ENCODE data around the gene DAZAP1.

DAZAP1 gene

DNA sequence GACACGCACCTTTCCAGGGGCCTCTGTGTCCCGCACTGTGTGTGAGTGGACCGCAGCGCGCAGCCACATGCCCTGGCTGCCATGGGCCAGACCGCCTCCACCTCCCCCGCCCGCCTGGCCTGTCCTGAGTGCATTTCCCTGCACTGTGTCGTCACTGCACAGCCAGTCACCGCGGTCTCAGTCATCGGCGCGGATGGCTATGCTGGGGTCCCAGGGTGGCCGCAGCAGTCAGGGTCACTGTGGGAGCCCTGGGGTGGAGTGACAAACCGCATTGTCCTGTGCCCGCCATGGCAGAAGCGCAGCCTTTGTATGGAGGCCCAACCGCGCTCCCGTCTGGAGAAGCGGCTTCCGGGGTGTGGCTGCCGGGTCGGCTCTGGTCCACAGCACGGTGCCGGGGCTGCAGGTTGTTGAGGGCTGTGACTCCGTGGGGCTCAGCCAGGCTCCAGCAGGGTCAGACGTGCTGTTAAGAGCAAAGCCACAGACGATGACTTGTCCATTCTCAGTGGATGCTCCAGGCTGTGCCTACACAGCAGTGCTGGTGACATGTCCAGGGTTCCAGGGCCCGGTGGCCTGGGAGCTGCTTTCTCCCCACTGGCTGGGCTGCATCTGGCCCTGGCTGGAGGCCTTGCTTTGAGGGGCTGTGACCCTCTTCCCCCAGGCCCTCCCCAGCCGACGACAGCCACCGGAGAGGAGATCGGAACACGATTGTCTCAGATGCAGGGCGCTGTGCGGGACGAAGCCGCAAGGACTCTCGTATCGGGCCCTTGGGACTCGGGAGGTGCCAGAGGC, 30.0 kb upstream of the DAZAP1 start:
- no peak for DNase-seq

DNA sequence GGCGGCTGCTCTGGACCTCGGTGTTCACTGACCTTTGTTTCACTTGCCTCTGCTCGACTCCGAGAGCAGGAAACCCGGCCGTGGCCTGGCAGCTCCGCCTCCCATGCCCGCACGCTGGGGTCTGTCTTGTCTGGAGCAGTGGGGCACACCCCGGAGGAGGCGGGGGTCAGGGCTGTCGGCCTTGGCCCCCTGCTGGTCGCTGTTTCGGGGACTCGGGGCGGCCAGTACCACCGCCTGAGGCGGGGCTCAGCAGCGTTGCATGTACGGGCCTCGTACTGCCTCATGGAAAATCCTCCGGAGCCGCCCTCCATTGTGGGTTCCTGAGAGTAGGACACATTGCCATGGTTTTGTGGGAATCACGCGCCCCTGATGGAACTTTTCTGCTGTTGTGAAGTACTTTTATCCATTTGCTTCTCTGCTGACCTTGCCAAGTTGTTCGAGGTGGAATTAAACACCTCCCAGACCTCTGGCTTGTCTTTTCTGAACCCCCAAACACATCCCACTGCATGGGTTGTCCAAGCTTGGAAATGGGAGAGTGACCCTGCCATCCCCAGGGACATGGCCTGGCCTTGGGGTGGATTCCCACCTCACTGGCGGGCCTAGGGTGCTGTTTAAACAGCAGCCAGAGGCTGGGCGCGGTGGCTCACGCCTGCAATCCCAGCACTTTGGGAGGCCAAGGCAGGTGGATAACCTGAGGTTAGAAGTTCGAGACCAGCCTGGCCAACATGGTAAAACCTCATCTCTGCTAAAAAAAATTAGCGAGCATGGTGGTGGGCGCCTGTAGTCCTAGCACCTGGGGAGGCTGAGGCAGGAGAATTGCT, 29.2 kb upstream of the DAZAP1 start:
- DNase-seq, result no peak

DNA sequence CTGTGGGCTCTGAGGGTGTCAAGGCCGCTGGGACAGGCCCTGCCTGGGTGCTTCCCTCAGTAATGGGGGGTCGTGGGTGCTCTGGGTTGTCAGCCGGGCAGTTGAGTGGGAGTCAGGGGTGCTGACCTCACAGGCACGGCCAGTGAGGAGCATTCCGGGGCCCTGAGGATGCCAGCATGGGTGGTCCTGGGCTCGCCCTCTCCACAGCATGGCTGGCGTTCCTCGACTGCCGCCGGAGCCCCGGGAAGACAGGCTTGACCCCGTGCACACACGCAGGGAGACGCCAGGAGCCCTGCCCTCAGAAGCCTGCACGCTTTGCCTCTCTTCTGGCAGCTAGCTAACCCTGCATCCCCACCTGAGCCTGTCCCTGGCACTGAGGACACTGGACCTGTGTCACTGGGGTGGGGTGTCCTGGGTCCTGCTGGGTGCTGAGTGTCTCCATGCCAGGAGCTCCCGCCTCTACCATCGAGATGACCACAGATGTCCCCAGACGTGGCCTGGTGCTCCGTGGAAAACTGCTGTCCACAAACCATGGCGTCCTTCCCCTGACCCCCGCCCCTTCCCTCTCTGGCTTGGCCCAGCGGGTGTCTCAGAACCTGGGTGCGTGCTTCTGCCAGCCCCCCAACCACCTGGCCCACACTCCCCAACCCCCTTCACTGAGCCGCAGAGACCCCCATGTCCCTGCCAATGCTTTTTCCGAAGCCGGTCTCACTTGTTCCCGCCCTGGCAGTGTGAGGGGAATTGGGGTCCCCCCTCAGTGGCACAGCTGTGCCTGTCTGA, 28.1 kb upstream of the DAZAP1 start:
- no peak for DNase-seq

DNA sequence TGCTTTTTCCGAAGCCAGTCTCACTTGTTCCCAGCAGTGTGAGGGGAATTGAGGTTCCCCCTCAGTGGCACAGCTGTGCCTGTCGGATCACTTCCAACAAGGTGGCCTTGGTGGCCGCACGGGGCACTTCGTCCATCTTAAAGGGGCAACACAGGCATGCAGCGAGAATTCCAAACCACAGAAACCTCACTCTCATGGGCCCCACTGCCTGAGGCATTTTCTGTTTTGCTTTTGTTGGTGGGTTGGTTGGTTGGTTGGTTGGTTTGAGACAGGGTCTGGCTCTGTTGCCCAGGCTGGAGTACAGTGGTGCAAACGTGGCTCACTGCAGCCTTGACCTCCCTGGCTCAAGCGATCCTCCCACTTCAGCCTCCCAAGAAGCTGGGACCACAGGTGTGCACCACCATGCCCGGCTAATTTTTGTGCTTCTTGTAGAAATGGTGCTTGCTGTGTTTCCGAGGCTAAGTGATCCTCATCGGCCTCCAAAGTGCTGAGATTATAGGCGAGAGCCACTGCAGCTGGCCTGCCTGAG, 27.4 kb upstream of the DAZAP1 start:
- no peak for DNase-seq

DNA sequence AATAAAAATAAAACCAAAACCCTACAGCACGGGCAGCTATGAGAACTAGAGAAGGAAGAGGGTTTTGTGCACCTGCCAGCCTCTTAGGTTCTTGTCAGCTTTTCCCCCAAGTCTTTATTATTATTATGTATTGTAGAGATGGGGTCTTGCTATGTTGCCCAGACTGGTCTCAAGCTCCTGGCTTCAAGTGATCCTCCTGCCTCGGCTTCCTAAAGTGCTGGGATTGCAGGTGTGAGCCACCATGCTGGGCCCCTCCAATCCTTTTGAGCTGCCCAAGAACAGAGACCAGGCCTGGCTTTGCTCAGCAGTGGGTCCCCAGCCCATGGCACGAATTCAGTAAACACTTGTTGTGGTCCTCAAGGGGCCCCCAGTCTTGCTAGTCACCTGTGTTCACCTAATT, 25.1 kb upstream of the DAZAP1 start:
- no peak for DNase-seq

DNA sequence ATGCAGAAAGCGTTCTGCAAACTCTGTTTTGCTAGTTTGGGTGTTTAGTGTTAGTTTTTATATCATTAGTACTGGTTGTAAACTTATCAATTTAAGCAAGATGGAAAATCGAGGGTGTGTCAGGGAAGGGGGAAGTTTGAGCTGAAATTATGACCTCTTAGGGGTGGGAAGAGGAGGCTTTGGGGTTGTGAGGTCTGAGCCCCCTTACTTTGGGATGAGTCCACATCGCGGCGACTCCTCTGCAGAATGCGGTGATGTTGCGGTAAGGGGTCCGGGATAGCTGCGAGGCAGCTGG, 24.4 kb upstream of the DAZAP1 start:
- no peak for DNase-seq

DNA sequence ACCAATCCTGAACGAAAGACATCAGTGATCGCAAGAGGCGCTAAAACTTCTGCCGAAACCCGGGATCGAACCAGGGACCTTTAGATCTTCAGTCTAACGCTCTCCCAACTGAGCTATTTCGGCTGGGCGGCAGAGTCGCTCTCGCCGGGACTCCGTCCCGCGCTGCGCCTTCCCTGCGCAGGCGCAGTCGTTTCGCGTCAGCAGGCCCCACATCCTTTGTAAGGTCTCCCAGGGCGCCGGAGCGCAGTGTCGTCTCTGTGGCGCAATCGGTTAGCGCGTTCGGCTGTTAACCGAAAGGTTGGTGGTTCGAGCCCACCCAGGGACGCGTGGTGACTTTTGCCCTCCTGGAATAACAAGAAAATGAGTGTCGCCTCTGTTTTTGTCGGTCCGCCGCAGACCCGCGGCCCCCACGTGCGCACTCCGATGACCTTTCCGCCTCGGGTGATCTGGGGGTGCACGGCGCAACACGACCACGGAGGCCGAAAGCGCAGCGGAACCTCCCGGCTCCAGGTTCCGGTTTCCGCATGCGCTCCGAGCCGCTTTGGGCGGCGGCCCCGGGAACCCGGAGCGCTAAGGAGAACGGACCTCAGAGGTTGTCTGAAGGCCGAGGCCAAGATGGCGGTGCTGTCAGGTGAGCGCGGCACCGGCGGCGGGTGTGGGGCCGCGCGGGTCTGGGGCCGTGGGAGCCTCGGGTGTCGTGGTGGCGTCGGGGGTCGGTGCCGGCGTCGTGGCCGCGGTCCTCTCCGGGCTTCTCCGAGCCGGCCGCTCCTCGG, 23.9 kb upstream of the DAZAP1 start, which contains the start of gene NDUFS7:
TSS of gene NDUFS7 (plus strand) at position 596 of the 773 bp plus-strand sequence. CDS start at position 616, 20 bp downstream.
- peak; percentile 88 for DNase-seq

DNA sequence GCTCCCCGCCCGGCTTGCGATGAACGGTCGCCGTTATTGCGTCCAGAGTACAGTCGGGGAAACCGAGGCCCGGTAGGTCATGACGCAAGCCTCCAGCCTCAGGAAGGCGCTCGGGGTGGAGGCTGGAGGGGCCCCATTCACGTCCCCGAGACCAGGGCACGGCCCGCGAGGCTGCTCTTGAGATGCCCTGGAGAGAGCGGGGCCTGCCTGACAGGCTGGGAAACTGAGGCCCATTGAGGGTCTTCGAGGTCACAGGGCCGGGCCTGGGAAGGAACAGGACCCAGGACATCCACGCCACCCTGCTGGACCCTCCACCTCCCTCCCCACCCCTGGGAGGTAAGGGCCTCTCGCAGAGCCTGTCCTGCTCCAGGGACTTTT, 23.3 kb upstream of the DAZAP1 start:
- DNase-seq, result no peak

DNA sequence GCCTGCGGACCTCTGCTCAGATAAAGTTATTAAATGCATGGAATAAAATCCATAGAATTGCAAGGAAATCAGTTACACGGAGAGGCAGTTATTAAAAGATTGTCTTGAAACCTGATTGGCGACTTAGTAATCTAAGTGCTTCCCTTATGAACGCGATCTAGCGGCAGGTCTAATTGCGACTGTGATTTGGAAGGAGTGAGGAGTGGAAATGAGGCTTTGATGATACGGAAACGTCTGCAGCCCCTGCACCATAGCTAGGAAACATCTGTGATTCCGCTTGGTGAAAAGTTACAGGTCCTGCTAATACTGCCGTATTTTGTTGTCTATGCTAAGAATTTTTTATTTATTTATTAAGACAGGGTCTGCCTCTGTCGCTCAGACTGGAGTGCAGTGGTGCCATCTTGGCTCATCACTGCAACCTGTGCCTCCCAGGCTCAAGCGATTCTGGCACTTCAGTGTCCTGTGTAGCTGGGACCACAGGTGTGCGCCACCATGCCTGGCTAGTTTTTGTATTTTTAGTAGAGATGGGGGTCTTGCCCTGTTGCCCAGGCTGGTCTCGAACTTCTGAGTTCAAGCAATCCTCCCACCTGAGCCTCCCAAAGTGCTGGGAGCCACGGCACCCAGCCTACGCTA, 22.8 kb upstream of the DAZAP1 start:
- DNase-seq, result no peak

DNA sequence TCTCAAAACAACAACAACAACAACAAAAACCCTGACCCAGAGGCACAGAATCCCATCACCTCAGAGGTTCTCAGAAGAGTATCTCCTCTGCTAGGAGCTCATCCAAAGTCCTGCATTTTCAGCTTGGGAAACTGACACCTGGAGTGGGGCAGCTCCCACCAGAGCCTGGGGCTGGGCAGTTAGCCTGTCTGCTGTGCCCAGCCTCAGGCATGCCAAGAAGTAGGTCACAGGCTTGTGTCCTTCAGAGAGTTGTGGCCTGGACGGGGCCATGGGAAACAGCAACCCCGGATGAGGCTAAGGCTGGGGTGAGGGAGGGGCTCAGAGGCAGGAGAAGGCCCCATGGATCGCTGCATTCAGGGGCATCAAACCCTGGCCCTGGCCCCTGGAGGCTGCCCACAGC, 21.6 kb upstream of the DAZAP1 start:
- no peak for DNase-seq

DNA sequence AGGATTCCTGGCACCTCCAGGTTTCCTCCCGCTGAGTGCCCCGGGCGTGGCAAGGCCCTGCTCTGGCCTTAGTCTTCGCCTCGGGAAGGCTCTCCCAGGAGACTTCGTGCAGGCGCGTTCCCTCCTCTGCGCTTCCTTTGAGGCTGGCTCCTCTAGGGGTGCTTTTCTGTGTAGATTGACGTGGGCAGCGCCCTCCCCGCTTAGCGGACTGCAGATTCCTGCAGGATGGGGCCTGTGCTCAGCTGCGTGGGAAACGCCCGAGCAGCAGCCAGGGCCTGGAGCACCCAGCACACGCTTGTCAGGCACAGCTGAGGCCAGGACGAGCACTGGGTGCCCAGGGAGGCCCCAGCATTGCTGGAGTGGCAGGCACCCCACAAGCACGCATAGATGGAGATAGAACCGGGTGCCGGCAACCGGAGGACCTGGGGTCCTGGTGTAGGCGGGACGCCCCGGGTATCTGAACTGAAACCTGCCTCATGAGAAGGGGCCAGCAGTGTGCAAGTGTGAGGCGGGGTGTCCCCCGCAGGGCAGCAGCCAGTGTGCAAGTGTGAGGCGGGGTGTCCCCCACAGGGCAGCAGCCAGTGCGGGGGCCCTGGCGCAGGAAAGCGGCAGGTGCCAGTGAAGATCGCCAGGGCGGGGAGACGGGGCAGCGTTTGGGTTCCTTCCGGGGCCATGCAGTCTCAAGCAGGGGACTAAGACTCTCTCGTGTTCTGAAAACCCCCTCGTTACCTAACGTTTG, 20.3 kb upstream of the DAZAP1 start:
- no peak for DNase-seq

DNA sequence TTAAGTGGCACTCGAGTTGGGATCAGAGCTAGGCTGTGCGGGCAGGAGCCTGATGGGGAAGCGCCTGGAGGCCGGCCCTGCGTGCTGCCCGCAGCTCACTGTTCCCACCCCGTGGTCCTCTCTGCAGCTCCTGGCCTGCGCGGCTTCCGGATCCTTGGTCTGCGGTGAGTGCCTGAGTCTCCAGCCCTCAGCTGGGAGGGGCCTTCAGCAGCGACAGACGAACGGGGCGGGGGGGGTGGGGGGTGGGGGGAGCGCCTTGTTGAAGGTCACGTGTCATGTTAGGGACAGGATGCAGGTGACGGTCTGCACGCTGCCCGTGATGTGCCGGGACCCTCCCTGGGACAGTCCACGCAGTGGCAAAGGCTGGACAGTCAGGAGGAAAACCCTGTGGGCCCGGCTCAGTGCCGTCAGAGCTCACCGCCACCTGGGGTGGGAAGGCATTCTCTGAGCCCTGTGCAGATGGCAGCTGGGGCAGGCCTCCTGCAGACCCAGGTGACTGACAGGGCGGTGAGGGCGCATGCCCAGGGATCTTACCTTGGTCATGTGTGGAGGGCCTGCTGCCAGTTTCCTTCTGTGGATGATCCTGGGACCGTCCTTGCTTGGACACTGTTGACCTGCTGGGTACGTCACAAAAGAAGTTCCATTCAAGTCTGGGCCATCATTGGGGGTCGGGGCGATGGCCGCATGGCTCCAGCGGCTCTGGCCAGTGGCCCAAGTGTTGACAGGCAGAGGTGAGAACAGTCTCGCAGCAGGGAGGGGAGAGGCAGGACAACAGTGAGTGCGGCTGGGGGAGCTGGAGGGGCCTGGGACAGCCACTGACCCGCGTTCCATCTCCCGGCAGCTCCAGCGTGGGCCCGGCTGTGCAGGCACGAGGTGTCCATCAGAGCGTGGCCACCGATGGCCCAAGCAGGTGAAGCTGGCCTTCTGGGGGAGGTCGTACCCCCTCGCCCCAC, 19.4 kb upstream of the DAZAP1 start:
- DNase-seq, result no peak

DNA sequence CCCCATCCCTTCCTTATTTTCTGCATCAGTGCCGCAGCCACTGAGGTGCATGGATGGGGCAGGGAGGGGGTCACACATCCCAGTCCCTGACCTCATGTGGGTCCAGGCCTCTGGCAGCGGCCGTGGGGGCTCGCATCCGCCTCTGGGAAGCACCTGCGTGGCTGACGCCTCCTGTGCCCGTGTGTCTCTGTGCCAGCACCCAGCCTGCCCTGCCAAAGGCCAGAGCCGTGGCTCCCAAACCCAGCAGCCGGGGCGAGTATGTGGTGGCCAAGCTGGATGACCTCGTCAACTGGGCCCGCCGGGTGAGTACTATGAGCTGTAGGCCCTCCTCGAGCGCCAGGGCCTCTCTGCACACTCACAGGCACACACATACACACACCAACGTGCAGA, 18.8 kb upstream of the DAZAP1 start:
- DNase-seq, result no peak

DNA sequence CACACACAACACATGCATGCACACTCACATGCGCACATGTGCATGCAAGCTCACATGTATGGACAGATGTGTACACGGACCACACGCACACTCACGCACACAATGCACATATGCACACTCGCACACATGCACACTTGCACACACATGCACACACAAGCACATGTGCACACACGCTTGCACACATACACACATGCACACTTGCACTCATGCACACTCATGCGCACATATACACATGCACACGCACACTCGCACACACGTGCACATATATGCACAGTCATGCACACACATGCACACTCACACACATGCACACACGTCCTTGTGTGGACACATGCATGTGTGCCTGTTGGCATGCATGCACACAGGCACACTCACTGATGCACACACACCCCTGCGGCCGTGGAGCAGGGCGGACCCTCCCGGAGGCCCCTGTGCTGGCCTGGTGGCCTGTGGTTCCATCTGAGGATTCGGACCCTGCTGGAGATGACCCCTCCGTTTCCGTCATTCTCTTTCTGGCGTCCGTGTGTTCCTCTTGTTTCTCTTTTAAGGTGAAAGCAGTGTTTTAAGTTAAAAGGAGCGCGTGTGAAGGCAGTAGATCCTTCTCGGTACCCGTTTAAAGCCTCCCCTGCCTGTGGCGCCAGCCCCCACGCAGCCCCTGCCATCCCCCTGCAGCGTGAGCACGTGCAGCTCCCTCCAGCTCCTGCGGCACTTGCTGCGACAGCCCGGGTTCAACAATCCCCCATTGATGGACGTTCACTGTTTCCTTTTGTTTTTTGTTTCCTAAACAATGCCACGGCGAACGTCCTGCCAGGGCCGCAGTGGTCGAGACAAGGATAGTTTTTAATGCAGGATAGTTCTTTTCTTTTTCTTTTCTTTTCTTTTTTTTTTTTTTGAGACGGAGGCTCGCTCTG, 18.1 kb upstream of the DAZAP1 start:
- DNase-seq, result no peak

DNA sequence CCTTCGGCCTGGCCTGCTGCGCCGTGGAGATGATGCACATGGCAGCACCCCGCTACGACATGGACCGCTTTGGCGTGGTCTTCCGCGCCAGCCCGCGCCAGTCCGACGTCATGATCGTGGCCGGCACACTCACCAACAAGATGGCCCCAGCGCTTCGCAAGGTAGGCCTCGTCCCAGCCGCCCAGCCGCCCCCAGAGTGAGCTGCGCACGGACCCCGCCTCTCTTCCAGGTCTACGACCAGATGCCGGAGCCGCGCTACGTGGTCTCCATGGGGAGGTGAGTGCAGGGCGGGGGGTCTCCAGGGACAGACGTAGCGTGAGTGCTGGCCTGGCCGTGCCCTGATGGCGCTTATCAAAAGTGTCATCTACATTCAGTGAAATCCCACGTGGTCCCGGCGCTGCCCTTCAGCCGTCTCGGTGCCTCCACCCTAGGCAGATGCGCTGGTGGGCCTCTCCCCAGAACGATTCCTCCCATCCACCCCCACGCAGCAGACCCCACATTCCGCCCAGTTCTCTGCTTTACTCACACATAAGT, 16.4 kb upstream of the DAZAP1 start:
- DNase-seq, result no peak

DNA sequence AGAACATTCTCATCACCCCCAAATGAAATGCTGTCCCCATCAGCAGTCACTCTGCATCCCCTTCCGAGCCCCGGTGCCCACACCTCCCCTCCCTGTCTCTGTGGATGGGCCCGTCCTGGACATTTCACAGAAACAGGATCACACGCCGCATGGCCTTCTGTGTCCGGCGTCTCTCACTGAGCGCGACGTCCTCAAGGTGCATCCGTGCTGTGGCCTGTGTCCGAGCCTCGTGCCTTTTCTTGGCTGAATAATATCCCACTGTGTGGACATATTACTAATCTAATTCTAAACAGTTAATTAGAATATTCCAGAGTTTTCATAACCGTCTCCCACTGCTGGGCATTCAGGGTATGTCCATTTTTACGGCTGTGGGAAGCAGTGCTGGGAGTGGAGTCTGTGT, 15.0 kb upstream of the DAZAP1 start:
- no peak for DNase-seq

DNA sequence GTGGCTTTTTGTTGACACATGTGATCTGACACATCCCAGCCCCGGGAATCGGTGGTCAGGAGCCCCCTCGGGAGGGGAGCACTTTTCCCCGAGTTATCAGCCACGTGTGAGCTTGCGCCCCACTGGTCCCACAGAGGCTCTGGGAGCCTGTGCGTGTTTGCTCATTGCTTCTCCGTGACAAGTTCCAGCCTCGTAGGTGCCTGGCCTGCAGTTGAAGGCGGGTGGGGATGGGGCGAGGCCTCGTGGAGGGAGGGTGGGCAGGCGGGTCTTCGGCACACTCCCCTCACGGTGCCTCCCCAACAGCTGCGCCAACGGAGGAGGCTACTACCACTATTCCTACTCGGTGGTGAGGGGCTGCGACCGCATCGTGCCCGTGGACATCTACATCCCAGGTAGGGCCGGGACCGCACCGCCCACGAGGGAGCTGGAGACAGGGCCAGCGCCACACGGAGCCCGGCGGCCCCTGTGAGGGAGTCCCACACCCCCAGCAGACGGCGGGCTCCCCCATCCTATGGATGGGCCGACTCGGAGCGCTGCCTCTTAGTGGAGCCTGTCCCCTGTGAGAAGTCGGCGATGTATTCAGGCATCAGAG, 14.4 kb upstream of the DAZAP1 start:
- no peak for DNase-seq

DNA sequence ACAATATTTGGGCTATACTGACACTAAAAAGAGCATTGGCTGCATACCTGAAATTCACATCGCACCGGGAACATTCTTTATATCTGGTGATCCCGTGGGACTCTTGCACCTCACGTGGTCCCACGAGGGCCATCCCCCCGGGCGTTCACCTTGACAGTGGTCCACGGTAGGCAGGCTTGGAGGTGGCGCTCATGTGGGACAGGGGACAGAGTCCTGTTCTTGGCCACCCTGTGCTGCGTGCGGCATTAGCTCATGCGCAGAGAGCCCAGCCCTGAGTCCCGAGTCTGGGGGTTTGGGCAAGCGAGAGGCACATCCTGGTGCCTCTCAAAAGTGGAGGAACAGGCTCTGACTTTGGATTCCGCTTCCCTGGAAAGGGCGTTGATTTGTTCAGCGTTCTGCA, 13.5 kb upstream of the DAZAP1 start:
- DNase-seq, result no peak

Measured in COR-L47 (cell line).